Stimulated activated CD4-positive, alpha-beta T cell treated with anti-CD3 and anti-CD28 coated beads, Interleukin-2, amount 100 ng/mL, for 4 hours (primary cell): ENCODE data around the gene NUB1.

Experiments
- DNase-seq: peaks from one replicate; pipeline ENCODE4 v3.0.0-alpha.2; 2020; ENCODE audit warnings: low read depth

NUB1 gene

DNA sequence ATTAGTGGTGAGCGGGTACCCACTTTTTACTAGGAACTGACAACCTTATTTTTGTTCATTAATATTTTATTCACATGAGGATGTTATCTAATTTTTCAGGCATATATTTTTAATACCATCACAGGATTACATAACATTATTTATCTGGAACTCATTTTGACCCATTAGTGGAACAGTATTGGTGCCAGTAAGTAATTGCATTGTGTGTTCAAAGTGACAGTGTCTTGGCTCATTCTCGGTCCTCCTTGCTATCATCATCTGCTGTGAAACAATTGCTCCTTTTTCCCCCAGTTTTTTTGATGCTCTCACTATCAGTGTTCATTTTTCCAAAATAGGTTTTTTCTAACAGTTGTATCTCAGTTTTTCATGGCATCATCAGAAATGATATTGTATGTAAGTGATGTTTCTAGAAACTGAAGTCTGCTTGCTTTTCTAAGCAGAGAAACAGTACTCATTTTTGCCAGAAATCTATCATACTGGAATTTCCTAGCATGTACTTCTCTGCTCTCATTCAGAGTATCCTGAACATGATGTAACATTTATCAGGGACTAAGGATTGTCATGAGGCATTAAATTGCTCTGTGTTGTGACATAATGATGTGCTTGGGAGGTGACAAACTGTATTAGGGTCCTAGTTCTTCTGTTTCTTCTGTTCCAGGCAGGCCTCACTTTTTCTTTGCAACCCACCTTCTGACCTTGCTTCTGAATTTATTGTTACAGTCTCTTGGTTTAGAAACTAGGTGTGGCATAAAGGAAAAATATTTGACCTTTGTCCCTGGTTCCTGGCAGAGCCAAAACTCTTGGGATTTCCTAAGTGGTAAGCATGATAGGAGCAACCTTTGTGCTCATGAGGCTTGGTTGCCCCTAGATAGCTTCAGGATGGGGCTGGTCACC lies 4.2 kb downstream of the NUB1 start:
- no peak for DNase-seq

DNA sequence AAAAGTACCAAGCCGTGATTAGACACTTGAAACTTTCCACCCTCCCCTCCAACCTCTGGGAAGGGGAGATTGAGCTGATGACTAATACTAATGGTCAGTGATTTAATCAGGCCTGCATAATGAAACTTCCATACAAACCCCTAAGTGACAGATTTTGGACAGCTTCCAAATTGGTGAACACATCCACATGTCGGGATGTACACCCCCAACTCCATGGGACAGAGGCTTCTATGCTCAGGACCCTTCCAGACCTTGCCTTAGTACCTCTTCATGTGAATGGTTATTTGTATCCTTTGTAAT lies 4.8 kb downstream of the NUB1 start:
- no peak for DNase-seq

DNA sequence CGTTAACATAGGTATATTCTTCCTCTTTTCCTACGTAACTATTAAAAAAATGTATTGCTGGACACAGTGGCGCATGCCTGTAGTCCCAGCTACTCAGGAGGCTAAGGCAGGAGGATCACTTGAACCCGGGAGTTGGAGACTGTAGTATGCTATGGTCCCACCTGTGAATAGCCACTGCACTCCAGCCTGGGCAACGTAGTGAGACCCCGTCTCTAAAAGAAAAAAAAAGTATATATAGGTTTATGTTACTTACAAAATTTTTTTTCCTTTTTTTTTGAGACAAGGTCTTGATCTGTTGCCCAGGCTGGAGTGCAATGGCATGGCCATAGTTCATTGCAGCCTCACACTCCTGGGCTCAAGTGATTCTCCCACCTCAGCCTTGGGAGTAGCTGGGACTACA lies 5.6 kb downstream of the NUB1 start:
- no peak for DNase-seq

DNA sequence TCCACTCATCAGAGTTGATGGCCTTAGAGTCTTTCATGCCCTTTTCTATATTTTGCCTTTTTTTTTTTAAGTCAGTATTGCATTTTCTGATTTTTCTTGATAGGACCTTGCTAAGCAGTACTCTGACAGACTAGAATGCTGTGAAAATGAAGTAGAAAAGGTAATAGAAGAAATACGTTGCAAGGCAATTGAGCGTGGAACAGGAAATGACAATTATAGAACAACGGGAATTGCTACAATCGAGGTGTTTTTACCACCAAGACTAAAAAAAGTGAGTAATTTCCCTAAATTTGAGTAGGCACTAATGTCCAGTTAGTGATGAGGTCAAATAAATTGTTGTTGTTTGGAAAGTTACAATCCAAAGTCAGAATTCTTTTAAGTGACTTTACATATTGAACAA lies 7.4 kb downstream of the NUB1 start:
- DNase-seq = no peak

DNA sequence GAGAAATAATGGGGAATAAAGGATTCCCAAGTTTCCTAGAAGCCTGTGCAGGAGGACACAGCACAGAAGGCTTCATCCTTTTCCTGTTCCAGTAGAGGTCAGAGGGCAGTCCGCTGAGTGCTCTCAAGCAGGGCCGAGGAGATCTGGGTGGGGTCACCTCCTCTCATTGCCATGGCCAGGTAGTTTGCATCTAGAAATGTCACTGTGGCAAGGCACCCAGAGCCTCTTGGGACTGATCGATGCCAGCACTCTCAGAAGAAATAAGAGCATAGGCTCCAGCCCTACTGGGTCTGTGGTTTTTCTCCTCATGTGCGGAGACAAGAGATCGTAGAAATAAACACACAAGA lies 7.9 kb downstream of the NUB1 start:
- DNase-seq = no peak

DNA sequence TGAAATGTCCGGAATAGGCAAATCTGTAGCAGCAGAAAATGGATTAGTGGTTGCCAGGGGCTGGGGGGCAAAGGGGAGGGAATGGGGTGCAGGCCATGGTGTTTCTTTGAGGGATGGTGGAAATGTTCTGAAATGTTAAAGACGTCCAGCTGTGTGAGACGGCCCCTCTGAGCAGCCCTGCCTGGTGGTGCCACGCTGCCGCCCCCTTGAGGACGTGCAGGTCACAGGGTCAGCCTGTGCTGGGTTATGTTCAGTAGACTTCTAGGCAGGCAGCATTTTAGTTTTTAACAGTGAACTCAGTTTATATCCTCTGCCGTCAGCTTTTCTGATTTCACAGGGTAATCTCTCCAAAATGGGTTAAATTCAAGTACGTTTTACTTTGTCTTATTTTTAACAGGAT lies 9.4 kb downstream of the NUB1 start:
- DNase-seq = peak; percentile 27

DNA sequence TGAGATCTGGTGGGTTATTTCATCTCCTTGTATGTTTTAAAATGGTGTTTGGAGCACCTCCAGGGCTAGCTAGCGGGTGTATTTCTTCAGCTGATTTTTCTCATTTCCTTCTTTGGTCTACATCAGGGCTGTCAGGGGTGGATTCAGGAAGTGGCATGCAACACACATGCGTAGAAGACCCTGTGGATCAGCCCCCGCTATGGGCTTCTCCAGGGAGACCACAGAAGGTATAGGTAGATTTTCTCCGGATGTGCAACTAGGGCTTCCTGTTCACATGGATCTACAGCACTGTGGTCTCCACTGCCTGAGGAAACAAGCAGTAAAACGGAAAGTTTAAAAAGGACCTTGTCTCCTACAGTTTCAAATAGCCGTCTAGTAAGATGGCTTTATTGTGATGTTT lies 10.4 kb downstream of the NUB1 start:
- peak; percentile 22 for DNase-seq

DNA sequence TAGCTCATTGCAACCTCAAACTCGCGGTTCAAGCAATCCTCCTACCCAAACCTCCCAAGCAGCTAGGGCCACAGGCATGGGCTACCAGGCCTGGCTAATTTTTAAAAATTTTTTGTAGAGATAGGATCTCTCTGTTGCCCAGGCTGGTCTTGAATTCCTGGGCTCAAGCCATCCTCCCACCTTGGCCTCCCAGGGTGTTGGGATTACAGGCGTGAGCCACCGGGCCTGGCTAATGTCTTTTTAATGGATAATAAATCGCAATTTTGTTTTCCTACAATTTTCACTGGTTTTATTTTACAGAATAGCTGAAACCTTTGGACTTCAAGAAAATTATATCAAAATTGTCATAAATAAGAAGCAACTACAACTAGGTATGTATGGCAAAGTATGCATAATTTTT lies 10.9 kb downstream of the NUB1 start:
- DNase-seq = no peak

DNA sequence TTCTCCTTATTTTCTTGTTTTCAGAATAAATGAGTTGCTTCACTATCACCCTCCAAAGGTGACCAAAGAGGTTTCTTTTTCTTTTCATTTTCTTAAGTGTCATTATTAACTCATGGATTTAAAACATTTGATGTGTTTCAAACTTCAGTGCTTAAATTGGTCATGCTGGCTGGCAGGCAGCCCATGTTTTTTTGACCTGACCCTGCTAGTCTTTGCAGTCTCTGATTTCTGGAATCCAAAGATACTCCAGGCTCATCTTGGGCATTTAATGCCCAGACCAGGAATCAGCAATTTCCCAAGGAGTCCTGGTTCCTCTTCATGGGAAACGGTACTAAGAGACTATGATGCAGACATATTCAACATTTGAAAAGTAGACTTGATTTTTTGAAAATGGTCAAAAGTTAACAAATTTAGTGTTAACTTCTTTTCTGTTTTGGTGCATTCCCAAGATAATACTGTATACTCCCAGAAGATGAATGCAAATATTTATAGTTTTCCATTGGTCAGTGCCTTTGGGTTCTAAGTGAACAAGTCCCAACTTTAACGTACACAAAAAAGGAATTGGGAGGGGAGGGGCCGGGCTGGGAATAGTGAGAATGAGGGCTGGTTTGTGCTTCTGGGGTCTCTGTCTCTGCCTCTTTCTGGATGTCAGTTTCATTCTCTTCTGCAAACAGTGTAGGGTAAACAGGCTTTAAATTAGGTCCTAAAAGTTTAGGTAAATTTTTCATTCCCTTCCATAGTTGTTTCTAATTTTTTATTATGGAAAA lies 19.8 kb downstream of the NUB1 start:
- no peak for DNase-seq

DNA sequence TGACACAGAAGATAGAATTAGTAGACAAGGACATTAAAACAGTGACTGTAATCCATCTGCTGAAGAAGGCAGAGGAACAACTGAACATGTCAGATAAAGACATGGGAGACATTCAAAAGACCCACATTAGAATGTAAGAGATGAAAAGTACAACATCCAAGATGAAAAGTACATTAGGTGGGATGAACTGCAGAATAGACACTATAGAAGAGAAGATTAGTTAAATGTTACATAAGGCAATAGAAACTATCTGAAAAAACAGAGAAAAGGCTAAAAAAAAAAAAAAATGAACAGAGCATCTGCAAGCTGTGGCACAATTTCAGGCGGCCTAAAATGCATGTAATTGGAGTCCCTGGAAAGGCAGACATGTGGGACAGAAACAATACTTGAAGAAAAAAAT lies 21.6 kb downstream of the NUB1 start:
- DNase-seq = no peak

DNA sequence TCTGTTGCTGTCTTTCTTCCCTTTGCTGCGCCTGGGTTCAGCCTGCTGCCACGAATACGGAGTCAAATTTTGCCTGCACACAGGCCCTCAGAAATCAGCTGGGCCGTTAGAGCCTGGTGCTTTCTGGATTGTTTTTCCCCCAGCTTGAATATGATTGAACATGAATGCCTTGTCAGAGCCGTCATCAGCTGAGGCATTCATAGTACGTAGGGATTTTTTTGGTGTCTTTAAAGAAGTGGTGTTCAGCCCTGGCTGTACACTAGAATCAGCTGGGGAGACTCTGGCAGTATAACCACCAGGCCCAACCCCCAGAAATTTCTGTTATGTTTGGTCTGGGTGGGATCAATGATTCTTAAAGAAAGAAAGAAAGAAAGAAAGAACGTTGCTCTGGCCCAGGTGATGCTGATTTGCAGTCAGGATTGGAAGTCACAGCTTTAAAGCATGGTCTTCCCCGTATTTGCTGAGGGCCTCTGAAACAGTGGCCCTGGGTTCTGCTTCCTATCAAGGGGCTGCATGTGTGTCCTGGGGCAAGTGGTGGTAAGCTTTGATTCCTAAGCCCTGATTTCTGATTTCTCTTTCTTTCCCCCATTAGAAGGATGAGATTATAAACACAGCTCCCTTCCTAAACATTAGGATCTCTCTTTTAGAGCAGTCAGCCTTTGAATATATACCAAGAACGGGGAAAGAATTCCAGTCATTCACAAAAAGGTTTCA lies 24.7 kb downstream of the NUB1 start:
- DNase-seq = no peak

DNA sequence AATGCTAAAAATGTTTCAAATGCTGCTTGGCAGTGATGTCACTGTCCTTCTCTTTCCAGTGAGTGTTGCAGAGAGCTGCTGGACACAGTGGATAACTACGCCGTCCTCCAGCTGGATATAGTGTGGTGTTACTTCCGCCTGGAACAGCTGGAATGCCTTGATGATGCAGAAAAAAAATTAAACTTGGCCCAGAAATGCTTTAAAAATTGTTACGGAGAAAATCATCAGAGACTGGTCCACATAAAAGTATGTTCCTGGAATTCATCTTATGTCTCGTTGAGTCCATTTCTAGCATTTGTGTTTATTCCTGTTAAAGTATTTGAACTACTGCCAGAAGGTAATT lies 25.2 kb downstream of the NUB1 start:
- no peak for DNase-seq

DNA sequence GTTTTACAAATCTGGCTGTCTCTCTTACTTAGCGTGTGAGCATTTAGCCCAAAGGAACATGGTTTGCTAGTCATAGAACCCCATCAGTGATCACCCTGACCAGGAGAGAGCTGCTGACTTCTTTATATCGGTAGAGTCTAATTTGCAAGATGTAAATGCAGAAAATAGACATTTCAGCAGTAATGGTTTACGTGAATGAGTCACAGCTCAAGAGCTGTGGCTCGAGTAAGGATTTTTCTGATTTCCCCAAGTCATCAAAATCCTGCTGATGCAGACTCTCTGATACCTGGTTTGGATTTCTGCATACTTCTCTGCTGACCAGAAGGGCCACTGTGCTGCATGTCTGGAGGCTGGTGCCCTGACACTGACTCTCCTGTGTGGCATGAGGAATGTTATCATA lies 25.7 kb downstream of the NUB1 start:
- no peak for DNase-seq

DNA sequence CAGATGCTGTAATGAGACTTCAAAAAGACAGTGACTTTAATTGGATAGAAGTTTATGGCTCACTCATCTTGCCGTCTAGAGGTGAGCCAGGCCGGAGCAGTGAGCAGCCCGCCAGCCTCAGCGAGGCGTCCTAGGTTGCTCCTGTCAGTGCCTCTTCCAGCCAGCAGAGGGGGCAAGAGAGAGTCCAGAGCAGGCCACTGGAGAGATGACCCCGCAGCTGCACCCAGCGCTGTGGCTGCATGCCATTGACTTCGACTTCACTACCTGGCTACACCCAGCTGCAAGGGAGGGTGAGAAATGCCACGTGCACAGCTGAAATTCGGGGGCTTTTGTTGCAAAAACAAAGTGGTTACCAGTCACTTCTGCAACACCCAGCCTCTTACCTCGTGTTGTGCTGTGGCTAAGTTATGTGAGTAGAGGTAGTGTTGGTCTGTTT lies 26.5 kb downstream of the NUB1 start:
- DNase-seq = peak; percentile 68

DNA sequence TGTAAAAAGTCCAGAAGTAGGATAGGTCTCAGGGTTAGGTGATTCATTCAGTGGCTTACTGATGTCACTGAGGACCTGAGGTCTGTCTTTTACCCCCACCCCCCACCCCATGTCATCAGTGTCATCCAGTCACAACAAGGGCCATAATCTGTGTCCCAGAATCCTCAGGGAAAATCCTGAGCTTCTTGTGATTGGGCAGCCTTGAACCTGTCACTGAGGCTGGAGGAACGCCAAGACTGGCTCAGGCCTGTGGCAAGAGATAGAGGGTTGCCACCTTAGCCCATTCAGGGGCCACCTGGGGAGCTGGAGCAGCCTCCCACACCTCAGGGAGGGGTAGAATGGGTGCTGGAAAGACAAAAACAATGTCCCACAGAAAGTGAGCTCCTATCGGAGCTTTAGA lies 29.7 kb downstream of the NUB1 start:
- no peak for DNase-seq

DNA sequence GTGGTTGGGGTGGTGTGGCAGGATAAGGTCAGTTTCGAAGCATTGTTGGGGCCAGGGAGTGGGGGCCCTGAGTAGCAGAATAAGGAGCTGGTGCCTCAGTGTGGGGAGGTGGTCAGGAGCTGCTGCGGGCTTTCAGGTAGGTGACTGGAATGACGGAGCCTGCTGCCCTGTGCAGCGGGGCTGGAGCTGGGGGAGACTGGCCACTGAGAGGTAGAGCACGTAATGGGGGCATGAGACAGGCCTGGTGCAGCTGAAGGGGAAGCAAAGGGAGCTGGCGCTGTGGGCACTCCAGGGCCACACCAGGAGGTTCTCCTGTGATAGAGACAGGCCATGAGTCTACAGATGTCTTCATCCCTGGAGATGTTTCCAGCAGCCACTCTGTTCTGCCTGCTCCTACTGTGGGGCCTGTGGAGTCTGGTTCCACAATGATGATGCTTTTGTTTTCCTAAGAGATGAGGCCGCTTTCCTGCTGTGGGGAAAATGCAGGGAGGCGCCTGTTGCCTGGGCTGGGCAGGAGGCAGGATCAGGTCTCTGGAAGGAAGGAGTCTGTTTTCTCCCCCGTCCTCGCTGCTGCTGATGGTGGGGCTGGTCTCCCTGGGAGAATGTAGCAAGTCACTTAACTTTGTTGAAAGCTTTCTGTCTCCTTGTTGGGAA lies 31.1 kb downstream of the NUB1 start:
- DNase-seq = no peak

DNA sequence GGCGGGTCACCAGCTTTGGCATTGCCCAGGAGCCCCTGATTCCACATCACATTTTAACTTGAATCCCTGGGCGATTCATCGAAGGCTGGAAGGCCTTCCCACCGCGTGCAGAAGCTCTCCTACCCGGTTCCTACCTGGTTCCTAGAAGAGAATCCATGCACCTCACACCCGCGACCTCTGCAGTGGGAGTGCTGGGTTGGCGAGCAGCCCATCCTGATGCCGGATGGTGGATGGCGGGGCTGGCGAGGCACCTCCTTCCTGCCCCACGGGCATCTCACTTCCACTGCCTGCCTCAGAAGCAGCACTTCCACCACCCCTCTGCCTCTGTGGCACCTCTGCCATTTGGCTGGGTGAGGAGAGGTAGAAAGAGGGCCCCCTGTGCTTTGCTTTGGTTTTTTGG lies 32.0 kb downstream of the NUB1 start:
- DNase-seq = no peak

DNA sequence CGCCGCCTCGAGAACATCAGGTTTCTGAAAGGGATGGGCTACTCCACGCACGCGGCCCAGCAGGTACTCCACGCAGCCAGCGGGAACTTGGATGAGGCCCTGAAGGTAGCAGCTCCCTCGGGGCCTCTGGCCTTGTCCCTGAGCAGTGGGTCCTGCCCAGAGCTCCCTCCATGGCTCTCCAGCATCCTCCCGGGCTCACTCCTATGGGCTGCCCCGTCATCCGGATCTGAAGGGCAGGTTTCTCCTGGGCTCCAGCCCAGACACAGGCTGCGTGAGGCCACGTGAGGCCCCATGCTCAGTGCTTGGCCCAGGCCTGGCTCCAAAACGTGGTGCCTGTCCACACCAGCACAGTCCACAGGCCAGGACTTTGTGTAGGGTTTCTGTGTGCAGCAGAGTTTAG lies 32.5 kb downstream of the NUB1 start:
- DNase-seq = no peak

DNA sequence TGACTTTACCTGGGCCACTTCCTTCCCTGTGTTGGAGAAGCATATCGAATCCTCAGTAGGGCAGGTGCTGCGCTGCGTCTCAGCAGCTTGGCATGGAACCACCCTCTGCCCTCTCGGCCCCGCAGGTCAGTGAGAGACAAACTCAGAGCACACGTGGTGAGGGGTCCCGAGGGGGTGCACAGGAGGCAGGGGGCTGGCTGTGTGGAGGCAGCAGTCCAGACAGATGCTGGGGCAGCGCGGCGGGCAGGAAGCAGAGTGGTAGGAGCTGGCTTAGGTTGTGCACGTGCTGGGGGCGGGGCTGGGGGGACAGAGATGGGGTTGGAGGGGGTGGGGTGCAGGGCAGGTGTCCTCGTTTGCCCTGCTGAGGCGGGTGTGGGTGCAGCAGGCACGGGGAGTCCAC lies 33.1 kb downstream of the NUB1 start:
- DNase-seq = no peak

DNA sequence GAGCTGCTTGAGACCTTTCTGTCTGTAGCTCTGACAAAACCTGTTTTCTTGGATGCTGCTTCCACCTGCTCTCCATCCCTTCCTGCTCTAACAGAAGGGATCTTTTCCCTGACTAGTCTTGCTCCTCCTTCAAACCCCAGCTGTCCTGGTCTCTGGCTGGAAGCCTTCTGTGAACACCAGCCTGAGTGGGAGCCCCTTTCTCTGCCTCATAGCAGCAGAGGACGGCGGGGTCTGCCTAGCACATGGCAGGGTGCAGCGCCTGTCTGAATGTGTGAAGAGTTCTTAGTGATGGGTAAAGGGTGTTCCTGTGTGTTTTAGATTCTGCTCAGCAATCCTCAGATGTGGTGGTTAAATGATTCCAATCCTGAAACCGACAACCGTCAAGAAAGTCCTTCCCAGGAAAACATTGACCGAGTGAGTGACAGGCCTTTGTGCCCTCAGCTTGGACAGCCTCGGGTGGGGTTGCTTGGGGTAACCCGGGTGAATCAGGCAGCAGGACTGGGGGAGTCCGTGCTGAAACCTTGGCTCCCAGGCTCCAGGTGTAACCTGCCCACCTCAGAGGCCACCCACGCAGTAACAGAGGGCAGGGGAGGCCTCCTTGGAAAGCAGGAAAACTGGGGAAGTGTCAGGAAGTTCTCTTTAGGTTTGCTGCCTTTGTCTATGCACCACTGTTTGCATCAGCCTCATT lies 34.1 kb downstream of the NUB1 start:
- no peak for DNase-seq

DNA sequence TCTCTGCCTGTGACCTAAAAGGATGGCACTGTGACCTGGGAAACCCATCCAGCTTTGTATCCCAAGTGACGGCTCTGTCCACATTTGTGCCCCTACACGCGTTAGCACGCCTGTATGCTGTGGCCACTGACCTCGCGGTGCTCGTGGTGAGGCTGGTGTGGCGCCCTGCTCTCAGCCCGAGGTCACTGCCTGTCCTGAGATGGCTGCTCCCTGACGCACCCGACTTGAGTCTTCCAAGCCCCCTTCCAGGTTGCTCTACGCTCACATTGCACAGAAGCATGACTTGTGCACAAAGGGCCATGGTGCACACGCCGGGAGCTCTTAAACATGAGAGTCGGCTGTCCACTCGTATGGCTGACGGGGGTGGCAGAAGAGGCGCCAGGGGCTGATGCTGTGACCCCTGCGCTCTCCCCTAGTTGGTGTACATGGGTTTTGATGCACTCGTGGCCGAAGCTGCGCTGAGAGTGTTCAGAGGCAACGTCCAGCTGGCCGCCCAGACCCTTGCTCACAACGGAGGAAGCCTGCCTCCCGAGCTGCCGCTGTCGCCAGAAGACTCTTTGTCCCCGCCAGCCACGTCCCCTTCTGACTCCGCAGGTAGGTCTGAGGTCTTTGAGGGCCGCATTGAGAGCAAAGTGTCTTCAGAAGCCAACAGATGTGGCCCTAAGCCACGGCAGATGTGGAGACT lies 34.7 kb downstream of the NUB1 start:
- no peak for DNase-seq

DNA sequence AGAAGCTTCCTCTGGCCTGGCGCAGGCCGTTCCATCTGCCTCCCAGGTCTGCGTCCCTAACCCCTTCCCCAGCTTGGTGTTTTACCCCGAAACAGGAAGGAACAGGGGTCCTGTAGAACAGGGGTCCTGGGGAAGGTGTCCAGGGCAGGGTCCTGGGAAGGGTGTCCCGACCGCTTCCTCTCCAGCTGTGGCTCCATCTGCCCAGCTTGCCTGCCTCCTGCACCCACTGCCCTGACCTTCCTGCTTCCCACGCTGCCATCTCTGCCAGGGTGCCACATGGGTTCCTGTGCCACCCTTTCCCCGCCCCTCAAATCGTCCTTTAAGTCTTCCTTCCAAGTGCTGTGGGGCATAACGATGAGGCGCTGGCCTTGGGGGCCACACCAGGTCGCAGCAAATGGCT lies 35.8 kb downstream of the NUB1 start:
- no peak for DNase-seq
